WTC11 (cell line): ENCODE measurements around the gene GNAT3. TPM values are rescaled to one million over a fixed set of nuclear protein-coding genes. Genes with fewer than 3 reads are reported as not detected.

Experiments used
- ATAC-seq: fragments of 200-7000 bp; cut with Tn5 transposase; 2 replicates; pipeline ENCODE4 v1.10.0; 2021; ENCODE audit warnings: mild to moderate bottlenecking, moderate library complexity
- Bru-seq: library from RNA; stranded (reverse); fragments of 400-500 nt; gene quantifications from one replicate; lab custom pipeline; 2021; lab: Mats Ljungman, UMichigan
- CTCF ChIA-PET: fragments of 300-600 bp; sonication (Branson Sonifier 250); formaldehyde crosslinking; loops from one replicate; lab custom pipeline; 2021; ENCODE audit warnings: antibody characterized with exemption; lab: Charles Lee
- POLR2A ChIA-PET: fragments of 350-600 bp; sonication (Branson Sonifier 250); formaldehyde crosslinking; loops from one replicate; lab custom pipeline; 2021; ENCODE audit warnings: antibody characterized with exemption; lab: Charles Lee
- DNase-seq: peaks from one replicate; pipeline ENCODE4 v3.0.0; 2021; ENCODE audit warnings: low spot score
- H3K27ac Mint-ChIP-seq: 2 replicates; pipeline ENCODE4 v1.8.0; 2021; ENCODE audit warnings: mixed read lengths
- H3K27me3 Mint-ChIP-seq: 2 replicates; pipeline ENCODE4 v1.8.0; 2021; ENCODE audit warnings: low read depth, mild to moderate bottlenecking, moderate library complexity, mixed read lengths
- H3K36me3 Mint-ChIP-seq: 2 replicates; pipeline ENCODE4 v1.8.0; 2021; ENCODE audit warnings: mixed read lengths
- H3K4me1 Mint-ChIP-seq: 2 replicates; pipeline ENCODE4 v1.8.0; 2022; ENCODE audit warnings: mixed read lengths
- H3K4me3 Mint-ChIP-seq: 2 replicates; pipeline ENCODE4 v1.8.0; 2021; ENCODE audit warnings: mild to moderate bottlenecking, moderate library complexity, mixed read lengths
- H3K9me3 Mint-ChIP-seq: 2 replicates; pipeline ENCODE4 v1.8.0; 2021; ENCODE audit warnings: mixed read lengths
- AFF4 ChIP-seq: sonication (generic); formaldehyde crosslinking; IDR thresholded peaks from 2 replicates; pipeline ENCODE4 v1.8.1; 2023; ENCODE audit warnings: mild to moderate bottlenecking, missing genetic modification reagents, borderline replicate concordance
- ATF2 ChIP-seq: sonication (generic); formaldehyde crosslinking; IDR thresholded peaks from 2 replicates; pipeline ENCODE4 v1.8.1; 2022; ENCODE audit warnings: low read depth, missing genetic modification reagents, borderline replicate concordance
- CREB1 ChIP-seq: sonication (generic); formaldehyde crosslinking; IDR thresholded peaks from 2 replicates; pipeline ENCODE4 v1.8.0; 2023; ENCODE audit warnings: mild to moderate bottlenecking, missing genetic modification reagents
- CREM ChIP-seq: sonication (generic); formaldehyde crosslinking; IDR thresholded peaks from 2 replicates; pipeline ENCODE4 v1.8.1; 2022; ENCODE audit warnings: mild to moderate bottlenecking, missing genetic modification reagents, moderate library complexity
- E2F1 ChIP-seq: sonication (generic); formaldehyde crosslinking; IDR thresholded peaks from 2 replicates; pipeline ENCODE4 v1.8.0; 2022; ENCODE audit warnings: mild to moderate bottlenecking, missing genetic modification reagents
- MAX ChIP-seq: sonication (generic); formaldehyde crosslinking; IDR thresholded peaks from 2 replicates; pipeline ENCODE4 v1.8.0; 2022; ENCODE audit warnings: mild to moderate bottlenecking, missing genetic modification reagents
- NFE2L1 ChIP-seq: sonication (generic); formaldehyde crosslinking; IDR thresholded peaks from 2 replicates; pipeline ENCODE4 v1.8.1; 2023; ENCODE audit warnings: missing genetic modification reagents
- PRRX2 ChIP-seq: fragments of 250-450 bp; sonication (Bioruptor Pico); IDR thresholded peaks from 2 replicates; pipeline ENCODE4 v1.8.0; 2021; ENCODE audit warnings: mild to moderate bottlenecking
- RELA ChIP-seq: sonication (generic); formaldehyde crosslinking; IDR thresholded peaks from 2 replicates; pipeline ENCODE4 v1.8.1; 2022; ENCODE audit warnings: missing genetic modification reagents, mild to moderate bottlenecking, borderline replicate concordance
- RORB ChIP-seq: fragments of 250-450 bp; sonication (Bioruptor Pico); IDR thresholded peaks from 2 replicates; pipeline ENCODE4 v1.9.0; 2021; ENCODE audit warnings: mild to moderate bottlenecking
- SMAD4 ChIP-seq: sonication (generic); formaldehyde crosslinking; IDR thresholded peaks from 2 replicates; pipeline ENCODE4 v1.8.0; 2022; ENCODE audit warnings: mild to moderate bottlenecking, missing genetic modification reagents
- SOX15 ChIP-seq: fragments of 250-450 bp; sonication (Bioruptor Pico); IDR thresholded peaks from 2 replicates; pipeline ENCODE4 v1.9.0; 2021; ENCODE audit warnings: mild to moderate bottlenecking
- TCF7 ChIP-seq: sonication (generic); formaldehyde crosslinking; IDR thresholded peaks from 2 replicates; pipeline ENCODE4 v1.8.0; 2022; ENCODE audit warnings: mild to moderate bottlenecking, low read depth, missing genetic modification reagents, moderate library complexity
- USF1 ChIP-seq: sonication (generic); formaldehyde crosslinking; IDR thresholded peaks from 2 replicates; pipeline ENCODE4 v1.8.0; 2022; ENCODE audit warnings: mild to moderate bottlenecking, missing genetic modification reagents
- ZNF281 ChIP-seq: sonication (generic); formaldehyde crosslinking; IDR thresholded peaks from 2 replicates; pipeline ENCODE4 v1.8.0; 2023; ENCODE audit warnings: mild to moderate bottlenecking, missing genetic modification reagents
- ZNF425 ChIP-seq: fragments of 250-450 bp; sonication (Bioruptor Pico); conservative IDR thresholded peaks from 2 replicates; pipeline ENCODE4 v1.9.0; 2021; ENCODE audit warnings: mild to moderate bottlenecking
- long read RNA-seq, 3 experiments: library from RNA in 1 of 3; library from capped mRNA in 1 of 3; library from polyadenylated mRNA in 1 of 3; unstranded in 2 of 3; stranded (forward) in 1 of 3; transcript quantifications; one replicate each; pipeline ENCODE4 v2.0.0, GENCODE V29; 2021
- total RNA-seq: library from RNA; stranded (reverse); gene quantifications from 3 replicates; pipeline ENCODE4 v1.2.3, GENCODE V29; 2021

The GNAT3 gene
- total RNA-seq (not detected in 3 replicates), Bru-seq, nascent RNA (percentile 1 among the genes with signal in this experiment)
- long read RNA-seq, experiment 1: 0 reads
- long read RNA-seq, experiment 2: 0 reads
- long read RNA-seq, experiment 3: 0 reads

- Mint-ChIP-seq H3K4me3 (no peak within 1 kb of the TSS), H3K36me3 (no peaks in the 10 kb centered on the region), H3K4me1 (no peaks in the 10 kb centered on the region), H3K27me3 (no peaks in the 10 kb centered on the region), H3K9me3 (no peaks in the 10 kb centered on the region), H3K27ac (no peak within 1 kb of the TSS)
- DNase-seq (no peak), ATAC-seq (no peak)
- POLR2A ChIA-PET: no interaction called here
- TF ChIP-seq RORB: no peak
- no peak for TF ChIP-seq SMAD4
- TF ChIP-seq E2F1 (CRISPR knock-in tag): no peak
- TF ChIP-seq MAX (CRISPR knock-in tag): no peak
- TF ChIP-seq USF1 (CRISPR knock-in tag): no peak
- no peak for TF ChIP-seq CREM (CRISPR knock-in tag)
- TF ChIP-seq PRRX2 (CRISPR knock-in tag): no peak
- no peak for TF ChIP-seq CREB1 (CRISPR knock-in tag)
- no peak for TF ChIP-seq NFE2L1 (CRISPR knock-in tag)
- no peak for TF ChIP-seq ATF2 (CRISPR knock-in tag)
- TF ChIP-seq ZNF425: no peak
- no peak for TF ChIP-seq ZNF281
- no peak for TF ChIP-seq AFF4 (CRISPR knock-in tag)
- TF ChIP-seq RELA (CRISPR knock-in tag): no peak
- TF ChIP-seq SOX15 (CRISPR knock-in tag): no peak
- no peak for TF ChIP-seq TCF7 (CRISPR knock-in tag)
- CTCF ChIA-PET: no interaction called here
These were observed at the start of gene GNAT3 for GRCh38 chr7:80511964-80512363. Gene GNAT3 (minus strand): TSS chr7:80512064. CDS start chr7:80511926, 138 bp downstream.
